T-helper 17 cell (primary cell): ENCODE data around the gene USH2A. TPM values are rescaled to one million over a fixed set of nuclear protein-coding genes. Genes with fewer than 3 reads are reported as not detected.

Experiments used
- ATAC-seq: fragments of 150-1000 bp; cut with Tn5 transposase; 2 replicates; pipeline ENCODE4 v1.10.0; 2021; ENCODE audit warnings: mild to moderate bottlenecking, moderate library complexity
- DNase-seq, 3 donors: peaks; one replicate each; pipeline versions ENCODE4 v3.0.0 to v3.0.0-alpha.2; 2020 to 2021
- H3K9me3 ChIP-seq: one replicate; pipeline ENCODE4 v1.7.0; 2013; ENCODE audit warnings: low read length, mild to moderate bottlenecking; ENCODE audit not compliant: control insufficient read depth, poor library complexity, severe bottlenecking
- H3K27ac Mint-ChIP-seq: one replicate; pipeline ENCODE4 v1.8.0; 2022; ENCODE audit warnings: mild to moderate bottlenecking, moderate library complexity, mixed read lengths
- H3K27me3 Mint-ChIP-seq: one replicate; pipeline ENCODE4 v1.8.0; 2022; ENCODE audit warnings: mixed read lengths
- H3K36me3 Mint-ChIP-seq: one replicate; pipeline ENCODE4 v1.8.0; 2022; ENCODE audit warnings: low read depth, mixed read lengths
- H3K4me1 Mint-ChIP-seq: one replicate; pipeline ENCODE4 v1.8.0; 2022; ENCODE audit warnings: mild to moderate bottlenecking, mixed read lengths
- H3K4me3 Mint-ChIP-seq: one replicate; pipeline ENCODE4 v1.8.0; 2022; ENCODE audit warnings: mild to moderate bottlenecking, moderate library complexity, mixed read lengths
- total RNA-seq, 4 donors: library from RNA in 2 of 4; stranded (reverse) in 2 of 4; gene quantifications; one replicate each; pipeline ENCODE4 v1.2.3 and lab custom pipeline; 2022 to 2026

The USH2A gene
- total RNA-seq, 2 donors from 2014 or later, result not detected

DNA sequence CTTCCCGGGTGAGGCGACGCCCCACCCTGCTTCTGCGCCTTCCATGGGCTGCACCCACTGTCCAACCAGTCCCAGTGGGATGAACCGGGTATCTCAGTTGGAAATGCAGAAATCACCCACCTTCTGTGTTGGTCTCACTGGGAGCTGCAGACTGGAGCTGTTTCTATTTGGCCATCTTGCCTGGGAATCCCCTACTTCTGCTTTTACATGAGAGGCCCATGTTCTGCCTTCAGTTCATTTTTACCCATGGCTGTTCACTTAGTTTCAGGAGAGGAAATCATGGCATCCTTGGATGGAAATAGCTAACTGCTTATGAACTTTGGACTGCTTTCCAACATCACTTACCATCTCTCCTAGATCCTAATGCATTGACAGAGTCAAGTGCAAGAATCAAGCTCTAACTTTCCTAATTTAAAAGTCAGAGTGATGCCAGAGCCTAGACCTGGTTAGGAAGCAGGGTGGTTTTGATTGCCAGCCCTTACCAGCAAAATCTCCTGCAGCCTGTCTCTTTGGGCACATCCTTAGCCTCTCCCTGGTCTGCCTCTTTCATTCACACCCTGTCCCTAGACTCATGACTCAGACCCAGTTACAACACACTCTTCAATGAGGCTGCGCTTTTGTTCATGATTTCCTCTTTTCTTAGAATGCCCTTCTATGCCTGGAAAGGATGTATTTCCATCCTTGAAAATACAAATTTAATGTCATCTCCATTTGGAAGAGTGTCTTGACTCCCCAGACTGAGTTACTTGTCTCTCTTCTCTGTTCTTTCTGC lies 719.0 kb downstream of the USH2A start:
- H3K9me3 ChIP-seq, result no peaks in the 10 kb centered on the region
- DNase-seq (no peak), ATAC-seq (no peak)
- Mint-ChIP-seq H3K27me3 (no peaks in the 10 kb centered on the region), H3K36me3 (no peaks in the 10 kb centered on the region), H3K4me3 (no peak overlapping the region), H3K4me1 (no peaks in the 10 kb centered on the region), H3K27ac (no peak overlapping the region)

- no peaks in the 10 kb centered on the region for H3K9me3 ChIP-seq
- Mint-ChIP-seq H3K27ac (no peak overlapping the region), H3K4me3 (no peak overlapping the region), H3K36me3 (no peaks in the 10 kb centered on the region), H3K4me1 (no peaks in the 10 kb centered on the region), H3K27me3 (no peaks in the 10 kb centered on the region)
- DNase-seq, result no peak
- no peak for ATAC-seq
Observed at GRCh38 chr1:215682232-215682631, 741.0 kb downstream of the USH2A start.

- no peaks in the 10 kb centered on the region for H3K36me3 Mint-ChIP-seq
- no peaks in the 10 kb centered on the region for H3K9me3 ChIP-seq
- ATAC-seq (no peak), DNase-seq (no peak)
- H3K27ac Mint-ChIP-seq, result no peak overlapping the region
- H3K4me1 Mint-ChIP-seq, result no peaks in the 10 kb centered on the region
- H3K27me3 Mint-ChIP-seq, result no peaks in the 10 kb centered on the region
- H3K4me3 Mint-ChIP-seq, result no peak overlapping the region
Observed at GRCh38 chr1:215681041-215681440, 742.2 kb downstream of the USH2A start.

- H3K9me3 ChIP-seq, result no peaks in the 10 kb centered on the region
- no peak overlapping the region for H3K27ac Mint-ChIP-seq
- no peaks in the 10 kb centered on the region for H3K36me3 Mint-ChIP-seq
- H3K27me3 Mint-ChIP-seq, result no peaks in the 10 kb centered on the region
- no peaks in the 10 kb centered on the region for H3K4me1 Mint-ChIP-seq
- H3K4me3 Mint-ChIP-seq, result no peak overlapping the region
- DNase-seq (no peak), ATAC-seq (no peak)
Observed at GRCh38 chr1:215679231-215679630, 744.0 kb downstream of the USH2A start.

- H3K9me3 ChIP-seq, result no peaks in the 10 kb centered on the region
- H3K4me3 Mint-ChIP-seq, result no peak overlapping the region
- H3K36me3 Mint-ChIP-seq, result no peaks in the 10 kb centered on the region
- H3K27ac Mint-ChIP-seq, result no peak overlapping the region
- no peak for ATAC-seq
- H3K27me3 Mint-ChIP-seq, result no peaks in the 10 kb centered on the region
- no peak for DNase-seq
- no peaks in the 10 kb centered on the region for H3K4me1 Mint-ChIP-seq
Observed at GRCh38 chr1:215677112-215677511, 746.1 kb downstream of the USH2A start.

DNA sequence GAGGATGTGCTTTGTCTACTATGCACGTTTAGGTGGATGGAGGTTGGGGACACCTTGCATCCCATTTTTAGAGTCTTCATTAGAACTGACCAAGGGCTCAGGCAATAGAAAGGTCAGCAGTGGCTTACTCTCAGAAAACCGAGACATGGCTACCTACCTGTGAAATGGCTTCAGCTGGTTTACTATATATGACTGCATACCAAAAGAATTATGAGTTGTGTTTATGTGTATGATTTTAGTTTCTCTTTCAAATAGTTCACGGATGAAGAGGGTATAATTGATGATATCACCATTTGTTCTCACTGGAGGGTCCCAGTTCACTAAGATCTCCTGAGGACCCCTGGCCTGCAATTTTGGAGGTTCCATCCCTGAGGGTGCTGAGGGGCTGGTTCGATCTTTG lies 749.3 kb downstream of the USH2A start:
- H3K4me3 Mint-ChIP-seq, result no peak overlapping the region
- H3K36me3 Mint-ChIP-seq, result no peaks in the 10 kb centered on the region
- ATAC-seq (no peak), DNase-seq (no peak)
- H3K27ac Mint-ChIP-seq, result no peak overlapping the region
- no peaks in the 10 kb centered on the region for H3K9me3 ChIP-seq
- H3K27me3 Mint-ChIP-seq, result no peaks in the 10 kb centered on the region
- no peaks in the 10 kb centered on the region for H3K4me1 Mint-ChIP-seq

DNA sequence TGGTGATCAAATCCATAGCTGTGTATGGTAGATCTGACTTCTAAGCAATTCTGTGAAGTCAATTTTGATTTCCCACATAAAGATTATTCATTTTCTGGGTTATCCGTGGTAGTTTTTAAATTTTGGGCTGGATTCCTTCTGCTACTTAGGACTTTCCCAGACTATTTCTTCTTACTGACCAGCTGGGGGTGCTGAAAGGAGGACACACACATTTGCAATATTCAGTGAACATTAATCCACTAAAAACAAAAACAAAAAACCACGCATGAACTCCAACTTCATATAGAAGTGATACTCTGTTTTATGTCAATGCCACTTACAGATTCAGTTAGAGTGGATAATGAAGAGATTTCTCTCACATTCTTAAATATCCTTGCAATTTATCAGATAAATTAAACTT lies 750.8 kb downstream of the USH2A start:
- no peak for ATAC-seq
- no peak for DNase-seq
- Mint-ChIP-seq H3K27me3 (no peaks in the 10 kb centered on the region), H3K4me1 (no peaks in the 10 kb centered on the region), H3K36me3 (no peaks in the 10 kb centered on the region), H3K4me3 (no peak overlapping the region), H3K27ac (no peak overlapping the region)
- H3K9me3 ChIP-seq, result no peaks in the 10 kb centered on the region

DNA sequence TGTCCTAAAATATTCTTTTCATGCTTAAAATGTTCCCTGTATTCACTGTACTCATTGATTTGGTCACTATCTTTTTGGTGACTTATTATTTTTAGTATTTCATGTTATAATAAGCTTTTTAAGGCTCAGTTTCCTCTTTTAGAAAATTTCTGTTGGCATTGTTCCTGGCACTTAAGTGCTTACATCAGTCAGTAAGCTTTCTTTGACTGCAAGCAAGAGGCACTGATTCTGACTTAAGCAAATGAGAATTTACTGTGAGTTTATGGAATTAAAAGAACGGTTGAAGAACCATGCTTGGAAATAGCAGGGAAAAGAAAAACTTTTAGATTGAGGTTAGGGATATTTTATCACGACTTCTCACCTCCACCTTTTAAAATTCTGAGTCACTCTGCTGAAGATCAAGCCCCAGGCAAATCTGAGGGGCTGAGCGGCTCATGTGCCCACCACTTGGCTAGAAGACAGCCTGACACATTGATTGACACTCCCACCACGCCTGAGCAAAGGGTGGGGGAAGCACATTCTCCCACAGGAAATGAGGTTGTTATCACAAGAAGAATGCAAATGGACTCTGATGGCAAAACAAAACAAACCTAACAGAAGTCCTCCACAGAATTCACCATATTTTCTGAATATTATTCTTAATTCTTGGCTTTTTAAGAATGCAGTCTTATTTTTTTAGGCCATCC lies 753.3 kb downstream of the USH2A start:
- no peaks in the 10 kb centered on the region for H3K9me3 ChIP-seq
- no peak overlapping the region for H3K4me3 Mint-ChIP-seq
- H3K36me3 Mint-ChIP-seq, result no peaks in the 10 kb centered on the region
- no peak for DNase-seq
- ATAC-seq, result no peak
- no peaks in the 10 kb centered on the region for H3K27me3 Mint-ChIP-seq
- no peak overlapping the region for H3K27ac Mint-ChIP-seq
- no peaks in the 10 kb centered on the region for H3K4me1 Mint-ChIP-seq

GRCh38 chr1:215667761-215668160 lies 755.5 kb downstream of the USH2A start:
- Mint-ChIP-seq H3K4me3 (no peak overlapping the region), H3K27ac (no peak overlapping the region), H3K4me1 (no peaks in the 10 kb centered on the region), H3K36me3 (no peaks in the 10 kb centered on the region), H3K27me3 (no peaks in the 10 kb centered on the region)
- H3K9me3 ChIP-seq, result no peaks in the 10 kb centered on the region
- no peak for DNase-seq
- ATAC-seq, result no peak

DNA sequence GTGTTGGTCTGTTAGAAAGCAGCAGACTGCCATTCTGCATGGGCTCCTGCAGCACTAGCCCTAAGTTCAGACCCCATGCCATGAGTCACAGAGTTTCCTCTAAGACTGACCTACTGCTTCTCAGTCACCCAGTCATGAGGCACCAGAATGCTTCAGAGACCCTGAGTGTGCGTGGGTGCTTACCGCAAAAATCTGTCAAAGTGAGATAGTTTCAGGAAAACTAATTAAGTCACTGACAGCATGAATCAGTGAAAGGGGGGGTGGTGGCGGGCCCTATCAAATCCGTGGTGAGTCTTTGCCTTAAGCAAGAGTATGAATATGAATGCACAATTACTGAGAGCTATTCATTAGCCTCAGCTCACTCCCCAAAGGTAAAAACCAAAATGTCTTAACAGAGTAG lies 758.0 kb downstream of the USH2A start:
- DNase-seq (no peak), ATAC-seq (no peak)
- Mint-ChIP-seq H3K4me3 (no peak overlapping the region), H3K27me3 (no peaks in the 10 kb centered on the region), H3K36me3 (no peaks in the 10 kb centered on the region), H3K27ac (no peak overlapping the region), H3K4me1 (no peaks in the 10 kb centered on the region)
- H3K9me3 ChIP-seq, result no peaks in the 10 kb centered on the region

DNA sequence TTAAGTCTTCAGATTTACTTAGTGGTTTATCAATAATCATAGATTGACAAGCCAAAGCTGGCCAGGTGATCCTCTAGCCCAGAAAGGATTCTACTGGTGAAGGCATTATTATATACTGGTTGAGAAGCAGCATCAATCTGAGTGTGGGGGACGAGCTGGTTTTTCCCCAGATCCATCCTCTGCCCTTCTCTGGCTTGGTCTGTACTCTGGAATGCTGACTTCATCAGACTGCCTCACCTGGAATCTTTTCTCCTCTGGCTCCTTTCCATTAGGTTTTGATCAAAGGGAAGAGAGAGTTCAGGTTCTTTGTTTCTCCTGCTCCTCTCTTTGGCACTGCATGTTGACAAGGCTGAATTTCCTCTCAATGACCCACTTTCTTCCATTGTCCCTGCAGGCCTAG lies 762.2 kb downstream of the USH2A start:
- Mint-ChIP-seq H3K36me3 (no peaks in the 10 kb centered on the region), H3K27me3 (no peaks in the 10 kb centered on the region), H3K4me3 (no peak overlapping the region), H3K27ac (no peak overlapping the region), H3K4me1 (no peaks in the 10 kb centered on the region)
- DNase-seq, result no peak
- H3K9me3 ChIP-seq, result no peaks in the 10 kb centered on the region
- no peak for ATAC-seq

GRCh38 chr1:215660259-215660658 lies 763.0 kb downstream of the USH2A start:
- Mint-ChIP-seq H3K27ac (no peak overlapping the region), H3K36me3 (no peaks in the 10 kb centered on the region), H3K4me1 (no peaks in the 10 kb centered on the region), H3K27me3 (no peaks in the 10 kb centered on the region), H3K4me3 (no peak overlapping the region)
- H3K9me3 ChIP-seq, result no peaks in the 10 kb centered on the region
- DNase-seq (no peak), ATAC-seq (no peak)

- H3K9me3 ChIP-seq, result no peaks in the 10 kb centered on the region
- Mint-ChIP-seq H3K4me1 (no peaks in the 10 kb centered on the region), H3K27ac (no peak overlapping the region), H3K36me3 (no peaks in the 10 kb centered on the region), H3K4me3 (no peak overlapping the region), H3K27me3 (no peaks in the 10 kb centered on the region)
- ATAC-seq (no peak), DNase-seq (no peak)
Observed at GRCh38 chr1:215657047-215657446, 766.2 kb downstream of the USH2A start.

- peaks cover 5% of the 10 kb centered on the region for H3K4me1 Mint-ChIP-seq
- ATAC-seq, result no peak
- H3K4me3 Mint-ChIP-seq, result no peak overlapping the region
- no peaks in the 10 kb centered on the region for H3K36me3 Mint-ChIP-seq
- DNase-seq, result no peak
- H3K9me3 ChIP-seq, result peaks cover 3% of the 10 kb centered on the region
- H3K27me3 Mint-ChIP-seq, result no peaks in the 10 kb centered on the region
- no peak overlapping the region for H3K27ac Mint-ChIP-seq
Observed at GRCh38 chr1:215652371-215652770, 770.9 kb downstream of the USH2A start.
